22Rv1 (cell line): Measurements from ENCODE around the gene SFXN5.

ENCODE experiments used
- CTCF ChIP-seq: fragments of 450-650 bp; IDR thresholded peaks from 2 replicates; pipeline ENCODE4 v1.5.1; 2017; ENCODE audit warnings: mild to moderate bottlenecking
- ZFX ChIP-seq: fragments of 450-650 bp; IDR thresholded peaks from 2 replicates; pipeline ENCODE4 v1.6.1; 2017; ENCODE audit warnings: antibody characterized with exemption, borderline replicate concordance

GRCh38 chr2:72915907-72916742 is 155.4 kb downstream of the SFXN5 start:
- no peak for TF ChIP-seq CTCF
- TF ChIP-seq ZFX, result no peak
